ENCODE measurements around the gene RAB25. TPM values are rescaled to one million over a fixed set of nuclear protein-coding genes. Genes with fewer than 3 reads are reported as not detected.

Gene RAB25
- total RNA-seq, 4 donors from 2014 or later = not detected

GRCh38 chr1:156097499-156098178 is 36.7 kb downstream of the RAB25 start:
- Histone ChIP-seq H3K9me3 (no peaks in the 10 kb centered on the region), H3K4me3 (no peak overlapping the region), H3K27me3 (no peaks in the 10 kb centered on the region), H3K27ac (peak overlapping the region in 3 of 4 donors; percentile 81 to 94 (median 91)), H3K4me1 (peaks cover 0 to 53% (median 32%) of the 10 kb centered on the region in 4 donors), H3K36me3 (no peaks in the 10 kb centered on the region)
- DNase-seq (ENCODE audit: low spot score in 2 of 2) = no peak
- no peak for TF ChIP-seq POLR2A (IDR thresholded peaks at IDR 0.05)
- TF ChIP-seq EP300 (IDR thresholded peaks at IDR 0.05) = no peak
- TF ChIP-seq, protein P1, sequence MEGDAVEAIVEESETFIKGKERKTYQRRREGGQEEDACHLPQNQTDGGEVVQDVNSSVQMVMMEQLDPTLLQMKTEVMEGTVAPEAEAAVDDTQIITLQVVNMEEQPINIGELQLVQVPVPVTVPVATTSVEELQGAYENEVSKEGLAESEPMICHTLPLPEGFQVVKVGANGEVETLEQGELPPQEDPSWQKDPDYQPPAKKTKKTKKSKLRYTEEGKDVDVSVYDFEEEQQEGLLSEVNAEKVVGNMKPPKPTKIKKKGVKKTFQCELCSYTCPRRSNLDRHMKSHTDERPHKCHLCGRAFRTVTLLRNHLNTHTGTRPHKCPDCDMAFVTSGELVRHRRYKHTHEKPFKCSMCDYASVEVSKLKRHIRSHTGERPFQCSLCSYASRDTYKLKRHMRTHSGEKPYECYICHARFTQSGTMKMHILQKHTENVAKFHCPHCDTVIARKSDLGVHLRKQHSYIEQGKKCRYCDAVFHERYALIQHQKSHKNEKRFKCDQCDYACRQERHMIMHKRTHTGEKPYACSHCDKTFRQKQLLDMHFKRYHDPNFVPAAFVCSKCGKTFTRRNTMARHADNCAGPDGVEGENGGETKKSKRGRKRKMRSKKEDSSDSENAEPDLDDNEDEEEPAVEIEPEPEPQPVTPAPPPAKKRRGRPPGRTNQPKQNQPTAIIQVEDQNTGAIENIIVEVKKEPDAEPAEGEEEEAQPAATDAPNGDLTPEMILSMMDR (IDR thresholded peaks at IDR 0.05) = no peak
- 86 to 87% methylated on average over 9 of the region's 9 CpGs for WGBS, 2 donors

GRCh38 chr1:156098784-156099183 is 37.8 kb downstream of the RAB25 start:
- Histone ChIP-seq H3K27me3 (no peaks in the 10 kb centered on the region), H3K4me3 (no peak overlapping the region), H3K36me3 (no peaks in the 10 kb centered on the region), H3K9me3 (no peaks in the 10 kb centered on the region), H3K4me1 (peaks cover 3 to 64% (median 43%) of the 10 kb centered on the region in 4 donors), H3K27ac (peak overlapping the region in 2 of 4 donors; percentile 22 to 59)
- TF ChIP-seq, protein P1 (IDR thresholded peaks at IDR 0.05) = no peak
- TF ChIP-seq EP300 (IDR thresholded peaks at IDR 0.05) = no peak
- no peak for TF ChIP-seq POLR2A (IDR thresholded peaks at IDR 0.05)
- no peak for DNase-seq (ENCODE audit: low spot score in 2 of 2)
- WGBS, 2 donors = 56 to 60% methylated on average over 2 of the region's 2 CpGs

DNA sequence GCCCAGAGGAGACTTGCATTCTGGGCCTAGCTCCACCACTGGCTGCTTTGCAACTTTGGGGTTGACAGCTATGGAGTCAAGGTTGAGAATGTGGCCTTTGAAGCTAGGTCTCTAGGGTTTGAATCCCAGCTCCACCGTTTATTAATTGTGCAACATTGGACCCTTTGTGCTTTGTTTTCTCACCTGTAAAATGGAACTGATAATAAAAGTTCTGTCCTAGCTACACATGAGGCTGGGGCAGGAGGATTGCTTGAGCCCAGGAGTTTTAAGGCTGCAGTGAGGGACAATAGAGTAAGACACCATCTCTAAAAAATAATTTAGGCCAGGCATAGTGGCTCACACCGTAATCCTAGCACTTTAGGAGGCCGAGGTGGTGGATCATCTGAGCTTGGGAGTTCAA is 38.3 kb downstream of the RAB25 start:
- no peak for DNase-seq (ENCODE audit: low spot score in 2 of 2)
- no peaks in the 10 kb centered on the region for H3K9me3 ChIP-seq
- peaks cover 3 to 69% (median 48%) of the 10 kb centered on the region in 4 donors for H3K4me1 ChIP-seq
- no peaks in the 10 kb centered on the region for H3K36me3 ChIP-seq
- no peaks in the 10 kb centered on the region for H3K27me3 ChIP-seq
- WGBS, 2 donors = 65 to 68% methylated on average over 3 of the region's 3 CpGs
- H3K4me3 ChIP-seq = no peak overlapping the region
- H3K27ac ChIP-seq = peak overlapping the region in 2 of 4 donors; percentile 22 to 59
- TF ChIP-seq EP300 (IDR thresholded peaks at IDR 0.05) = no peak
- TF ChIP-seq POLR2A (IDR thresholded peaks at IDR 0.05) = no peak
- TF ChIP-seq, protein P1 (IDR thresholded peaks at IDR 0.05) = no peak

GRCh38 chr1:156100205-156100995 is 39.4 kb downstream of the RAB25 start:
- Histone ChIP-seq H3K27ac (peak overlapping the region in 2 of 4 donors; percentile 96 to 97), H3K27me3 (no peaks in the 10 kb centered on the region), H3K36me3 (no peaks in the 10 kb centered on the region), H3K4me1 (peaks cover 8 to 78% (median 59%) of the 10 kb centered on the region in 4 donors), H3K4me3 (no peak overlapping the region), H3K9me3 (no peaks in the 10 kb centered on the region)
- 58 to 60% methylated on average over 4 of the region's 4 CpGs for WGBS, 2 donors
- TF ChIP-seq EP300 (IDR thresholded peaks at IDR 0.05) (no peak), POLR2A (IDR thresholded peaks at IDR 0.05) (no peak)
- TF ChIP-seq, protein P1 (IDR thresholded peaks at IDR 0.05) = no peak
- DNase-seq (ENCODE audit: low spot score in 2 of 2) = no peak

- WGBS, 2 donors = 56 to 68% methylated on average over 6 of the region's 6 CpGs
- no peak for DNase-seq (ENCODE audit: low spot score in 2 of 2)
- TF ChIP-seq, protein P1 (IDR thresholded peaks at IDR 0.05) = no peak
- TF ChIP-seq POLR2A (IDR thresholded peaks at IDR 0.05) (no peak), EP300 (IDR thresholded peaks at IDR 0.05) (no peak)
- H3K36me3 ChIP-seq = no peaks in the 10 kb centered on the region
- H3K4me3 ChIP-seq = no peak overlapping the region
- H3K27me3 ChIP-seq = no peaks in the 10 kb centered on the region
- H3K4me1 ChIP-seq = peaks cover 8 to 75% (median 55%) of the 10 kb centered on the region in 4 donors
- no peaks in the 10 kb centered on the region for H3K9me3 ChIP-seq
- peak overlapping the region in 2 of 4 donors; percentile 96 to 97 for H3K27ac ChIP-seq
Measured at GRCh38 chr1:156101880-156102279, 40.9 kb downstream of the RAB25 start.

Data from tibial nerve (tissue), 4 donors.